GM18867 (cell line): ENCODE measurements around the gene FNDC3B.

Source experiments
- ATAC-seq: cut with Tn5 transposase; IDR thresholded peaks from one replicate; pipeline ENCODE4 v1.9.1; 2021; ENCODE audit warnings: mild to moderate bottlenecking, moderate library complexity; ENCODE audit not compliant: unreplicated experiment

The FNDC3B gene

DNA sequence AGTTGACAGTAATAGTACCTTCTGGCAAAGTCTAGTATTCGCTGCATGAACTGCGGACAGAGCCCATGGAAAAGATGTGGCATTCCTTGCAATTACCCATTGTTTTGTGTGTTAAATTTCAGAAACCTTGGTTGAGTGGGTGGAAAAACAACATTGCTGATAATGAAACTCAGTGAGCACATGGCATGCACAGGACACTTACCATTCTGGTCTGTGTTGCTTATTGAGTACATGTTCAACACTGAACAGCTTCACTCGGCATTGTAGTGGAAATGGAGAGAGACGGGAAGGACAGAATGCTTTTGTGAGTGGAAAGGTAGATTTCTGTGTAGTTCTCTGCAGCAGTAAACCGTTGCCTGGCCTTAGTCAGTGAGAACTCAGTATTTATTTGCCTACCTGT lies 165.3 kb downstream of the FNDC3B start:
- ATAC-seq, result no peak

DNA sequence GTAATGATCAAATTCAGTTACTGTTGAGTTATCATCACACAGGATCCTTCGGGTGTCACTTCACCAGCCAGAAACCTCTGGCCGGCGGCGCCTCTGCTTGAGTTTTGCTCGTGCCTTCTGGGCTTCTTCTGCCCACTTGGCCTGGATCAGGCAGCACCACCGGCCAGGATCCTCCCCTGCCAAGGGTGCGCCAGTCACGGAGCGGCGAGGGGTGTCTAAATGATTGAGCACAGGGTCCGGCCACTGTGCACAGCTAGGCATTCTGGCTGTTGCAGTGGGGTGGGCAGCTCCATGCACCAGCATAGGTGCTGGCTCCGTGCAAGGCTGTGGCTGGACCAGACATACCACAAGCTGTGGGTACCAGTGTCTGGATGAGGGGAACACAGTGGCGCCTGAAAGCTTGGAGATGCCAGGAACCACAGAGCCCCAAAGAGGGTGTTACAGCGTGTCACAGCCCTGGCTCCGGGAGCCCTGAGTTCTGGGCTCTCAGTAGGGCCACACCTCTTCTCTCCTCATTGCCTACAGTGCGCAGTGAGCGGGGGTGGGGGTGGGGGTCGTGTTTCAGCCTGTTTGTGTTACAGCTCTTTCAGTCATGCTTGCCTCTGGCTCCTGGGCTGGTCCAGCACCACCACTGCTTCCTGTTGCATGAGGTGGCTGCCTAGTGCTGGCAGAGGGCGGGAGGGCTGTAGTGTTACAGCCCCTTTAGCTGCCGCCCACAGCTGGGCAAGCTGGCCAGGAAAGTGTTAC lies 169.4 kb downstream of the FNDC3B start:
- no peak for ATAC-seq

DNA sequence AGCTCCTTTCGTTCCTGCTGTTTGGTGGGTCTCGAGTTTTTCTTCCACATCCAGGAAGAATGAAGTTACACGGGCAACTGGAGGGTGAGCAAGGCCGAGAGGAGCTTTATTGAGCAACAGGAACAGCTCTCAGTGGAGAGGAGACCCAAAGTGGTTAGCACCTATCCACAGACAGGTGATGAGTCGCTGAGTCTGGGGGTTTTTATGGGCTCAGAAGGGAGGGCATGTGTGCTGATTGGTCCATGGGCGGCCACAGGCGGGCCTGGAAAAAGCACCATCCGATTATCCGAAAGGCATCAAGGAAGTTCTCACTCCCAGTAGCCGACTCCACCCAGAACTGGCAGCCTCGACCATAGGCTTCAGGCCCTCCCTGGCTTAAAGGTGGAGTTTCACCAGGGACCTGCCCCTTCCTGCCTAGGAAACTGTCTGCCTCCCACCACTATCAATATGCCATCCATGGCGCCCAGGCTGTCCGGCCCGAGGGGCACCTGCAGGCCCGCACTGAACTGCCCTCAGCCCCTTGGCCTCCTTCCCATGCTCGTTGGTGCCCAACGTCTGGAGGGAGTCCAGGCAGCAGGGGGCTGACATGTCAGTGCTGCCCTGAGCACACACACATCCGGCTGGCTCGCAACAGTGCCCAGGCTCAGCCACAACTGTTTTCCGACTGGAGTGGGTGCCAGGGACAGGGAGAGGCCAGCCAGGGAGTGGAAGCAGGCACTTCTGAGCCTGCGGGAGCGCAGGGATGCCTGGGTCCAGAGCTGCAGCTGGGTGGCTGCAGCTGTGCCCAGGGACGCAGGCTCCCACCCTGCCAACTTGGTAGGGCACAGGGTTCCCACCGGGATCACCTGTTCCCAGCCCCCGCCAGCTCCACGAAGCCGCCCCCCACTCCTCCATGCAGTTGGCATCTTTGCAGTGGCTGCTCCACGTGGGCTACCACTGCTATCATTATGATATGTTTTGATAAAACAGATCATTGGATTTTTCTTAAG lies 170.2 kb downstream of the FNDC3B start:
- no peak for ATAC-seq

DNA sequence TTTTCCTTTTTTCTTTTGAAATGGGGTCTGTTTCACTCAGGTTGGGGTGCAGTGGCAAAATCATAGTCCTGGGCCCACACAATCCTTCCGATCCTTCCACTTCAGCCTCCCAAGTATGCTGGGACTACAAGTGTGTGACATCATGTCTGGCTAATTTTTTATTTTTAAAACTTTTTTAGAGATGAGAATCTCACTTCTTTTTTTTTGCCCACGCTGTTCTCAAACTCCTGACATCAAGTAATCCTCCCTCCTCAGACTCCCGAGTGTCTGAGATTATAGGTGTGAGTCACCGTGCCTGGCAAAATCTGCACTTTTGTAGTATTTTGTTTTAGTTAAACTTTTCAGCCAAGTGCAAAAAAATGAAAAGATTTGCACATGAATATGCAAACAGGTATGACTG lies 171.0 kb downstream of the FNDC3B start:
- no peak for ATAC-seq

DNA sequence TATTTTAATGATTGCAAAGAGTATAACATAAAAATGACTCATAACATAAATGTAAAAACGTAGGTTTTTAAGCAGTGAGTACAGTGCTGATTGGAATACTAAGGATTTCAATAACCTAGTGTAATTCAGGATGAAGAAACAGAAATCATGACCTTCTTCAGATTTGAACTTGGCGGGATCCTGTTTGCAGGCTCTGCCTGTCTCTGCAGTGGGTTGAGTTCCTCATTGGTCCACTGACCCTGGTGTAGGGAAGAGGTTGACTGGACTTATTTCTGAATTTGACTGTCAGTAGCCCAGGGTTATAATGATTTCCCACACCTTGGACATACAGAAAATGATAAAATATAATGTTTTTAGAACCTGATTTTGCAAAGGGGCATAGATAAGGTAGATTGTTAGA lies 171.7 kb downstream of the FNDC3B start:
- ATAC-seq, result no peak

DNA sequence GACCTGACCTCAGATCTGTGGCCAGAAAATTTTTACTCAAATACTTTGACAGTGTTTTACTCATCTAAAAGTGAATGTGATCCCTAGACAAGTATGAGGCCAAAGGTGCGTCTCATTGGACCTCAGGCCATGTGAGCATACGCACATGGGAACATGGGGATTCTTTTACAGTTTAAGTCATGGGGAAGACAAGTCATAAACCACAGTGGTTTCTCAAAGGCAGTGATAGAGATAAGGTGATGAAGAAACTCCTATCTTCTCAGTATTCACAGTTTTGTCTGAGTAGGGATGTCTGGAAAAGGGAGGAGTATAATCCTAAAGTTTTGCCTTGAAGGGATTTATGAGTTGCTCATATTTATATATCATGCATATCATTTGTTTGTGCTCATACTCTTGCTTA lies 173.8 kb downstream of the FNDC3B start:
- no peak for ATAC-seq

DNA sequence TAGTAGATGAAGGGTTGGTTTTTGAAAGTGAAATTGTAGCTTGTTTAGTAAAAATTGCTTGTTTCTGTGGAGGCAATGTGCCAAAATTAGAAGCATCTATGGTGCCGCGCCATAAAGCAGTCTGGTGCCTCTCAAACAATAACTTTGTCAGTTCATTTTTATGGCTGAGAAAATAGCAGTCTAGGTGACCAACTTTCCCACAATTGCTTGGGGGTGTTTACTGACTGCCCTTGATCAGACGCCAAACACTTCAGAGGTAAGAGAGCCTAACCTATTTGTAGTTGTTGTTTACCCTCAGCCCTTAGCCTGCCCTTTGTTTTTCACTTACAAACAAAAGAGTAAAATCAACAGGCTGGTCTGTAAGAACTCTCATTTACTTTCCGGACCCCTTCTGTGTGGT lies 174.5 kb downstream of the FNDC3B start:
- ATAC-seq, result no peak

DNA sequence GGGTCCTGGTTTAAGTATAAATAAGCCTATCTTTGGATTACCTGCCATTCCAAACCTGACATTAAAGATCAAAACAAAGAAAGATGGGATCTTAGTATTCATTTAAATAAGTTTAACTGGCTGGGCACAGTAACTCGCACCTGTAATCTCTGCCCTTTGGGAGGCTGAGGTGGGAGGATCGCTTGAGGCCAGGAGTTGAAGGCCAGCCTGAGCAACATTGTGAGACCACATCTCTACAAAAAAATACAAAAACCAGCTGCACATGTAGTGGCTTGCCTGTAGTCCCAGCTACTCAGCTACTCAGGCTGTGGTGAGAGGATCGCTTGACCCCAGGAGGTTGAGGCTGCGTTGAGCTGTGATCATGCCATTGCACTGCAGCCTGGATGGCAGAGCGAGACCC lies 176.9 kb downstream of the FNDC3B start:
- ATAC-seq, result no peak

DNA sequence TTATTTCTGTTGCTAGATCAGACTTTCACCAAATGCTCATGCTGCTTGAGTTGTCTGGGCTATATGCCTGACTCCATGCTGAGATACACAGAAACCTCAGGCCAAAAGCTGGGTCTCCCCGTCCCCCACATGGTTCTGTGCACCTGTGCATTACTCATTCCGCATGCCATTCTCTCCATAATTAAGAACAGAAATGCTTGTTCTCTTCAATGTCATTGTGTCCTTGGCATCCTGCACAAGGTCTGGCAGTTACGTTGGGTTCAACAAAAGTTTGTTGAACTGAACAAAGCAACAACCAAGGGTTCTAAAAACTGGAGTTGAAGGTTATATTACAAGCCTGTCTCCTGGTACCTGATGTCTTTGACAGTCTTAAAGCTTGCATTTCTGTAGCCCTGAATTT lies 177.5 kb downstream of the FNDC3B start:
- no peak for ATAC-seq

DNA sequence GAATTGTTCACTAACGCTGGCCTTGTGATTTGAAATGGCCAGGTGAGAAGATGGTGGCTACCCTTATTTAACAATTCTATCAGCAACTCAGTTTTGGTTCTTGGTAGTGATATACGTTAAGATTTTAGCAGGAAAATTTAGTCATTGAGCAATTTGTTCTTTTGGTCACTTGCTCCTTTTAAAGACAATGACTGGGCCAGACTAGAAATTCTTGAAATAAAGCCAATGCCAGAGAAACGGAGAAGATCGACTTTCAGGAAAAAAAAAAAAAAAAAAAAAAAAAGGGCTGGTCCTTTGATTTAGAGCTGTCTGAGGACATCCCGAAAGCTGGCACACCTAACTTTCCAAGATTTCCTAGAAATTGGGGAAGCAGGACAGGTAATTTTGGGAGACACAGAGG lies 178.5 kb downstream of the FNDC3B start:
- ATAC-seq, result no peak

DNA sequence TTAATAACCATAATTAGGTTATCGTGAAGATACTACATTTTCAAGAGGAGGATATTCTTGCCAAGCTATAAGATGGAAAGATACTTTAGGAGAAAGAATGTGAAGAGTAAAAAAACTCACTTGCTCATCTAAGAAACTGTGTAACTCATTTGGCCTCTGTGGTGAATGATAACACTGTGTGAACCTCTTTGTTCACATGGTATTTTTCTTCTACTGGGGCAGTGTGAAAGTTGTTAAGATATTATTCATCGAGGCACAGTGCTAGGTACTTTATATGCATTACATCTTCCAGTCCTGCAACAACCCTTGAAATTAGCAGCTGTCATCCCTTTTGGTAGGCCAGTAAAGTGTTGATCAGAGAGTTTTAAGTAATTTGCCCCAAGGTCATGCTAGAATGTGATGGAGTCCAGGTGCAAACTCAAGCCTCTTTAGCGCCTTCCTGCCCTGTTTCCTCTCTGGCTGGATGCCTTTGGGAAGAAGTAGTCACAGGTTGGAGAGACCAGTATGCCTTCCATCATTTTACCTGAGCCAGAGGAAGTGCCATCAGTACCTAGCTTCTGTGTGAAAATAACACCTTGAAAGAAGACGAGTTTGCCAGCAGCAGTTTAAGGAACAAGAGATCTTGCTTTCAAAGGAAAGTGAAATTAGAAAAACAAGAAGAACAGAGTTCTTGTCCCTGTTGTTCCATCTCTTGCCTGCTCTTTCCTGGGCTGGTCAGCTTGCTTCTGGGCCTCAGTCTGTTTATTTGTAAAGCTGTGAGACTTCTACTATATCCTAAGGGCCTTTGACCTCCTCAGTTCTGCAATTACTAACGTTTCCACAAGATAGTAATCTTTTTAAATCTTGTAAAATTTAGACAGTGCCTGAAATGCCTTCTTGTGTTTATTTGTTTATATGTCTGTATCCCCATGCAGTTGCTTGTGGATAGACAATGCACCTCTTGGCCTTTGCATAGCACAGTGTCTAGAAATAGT lies 179.3 kb downstream of the FNDC3B start:
- peak; percentile 48 for ATAC-seq

DNA sequence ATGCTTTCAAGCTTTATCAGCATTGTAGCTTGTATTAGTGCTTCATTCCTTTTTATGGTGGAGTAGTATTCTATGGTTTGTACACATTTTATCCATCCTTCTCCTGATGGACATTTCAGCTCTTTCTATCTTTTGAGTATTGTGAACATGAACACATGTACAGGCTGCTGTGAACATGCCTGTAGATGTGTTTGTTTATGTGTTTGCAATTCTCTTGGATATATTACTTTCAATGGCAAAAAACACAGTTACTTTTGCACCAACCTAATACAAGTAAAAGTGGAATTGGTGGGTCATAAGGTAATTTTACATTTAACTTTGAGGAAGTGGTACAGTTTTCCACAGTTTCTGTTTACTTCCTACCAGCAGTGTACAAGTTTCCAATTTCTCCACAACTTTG lies 180.4 kb downstream of the FNDC3B start:
- ATAC-seq, result no peak

DNA sequence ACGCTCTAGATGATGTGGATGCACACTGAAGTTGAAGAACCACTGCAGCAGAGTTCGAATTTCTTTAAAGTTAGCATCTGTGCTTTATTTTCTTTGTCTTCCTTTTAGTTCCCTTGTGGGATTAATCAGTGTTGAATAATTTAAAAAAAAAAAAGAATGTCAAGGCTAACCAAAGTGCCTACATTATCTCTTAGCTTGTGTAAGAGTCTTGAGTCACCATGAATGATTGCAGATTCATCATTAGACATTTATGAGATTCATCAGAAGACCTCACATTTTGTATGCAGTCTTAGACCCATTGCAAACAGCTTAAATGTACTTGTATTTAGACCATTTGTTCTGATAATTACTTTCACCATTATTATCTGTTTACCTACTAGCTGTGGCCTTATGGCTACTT lies 182.2 kb downstream of the FNDC3B start:
- no peak for ATAC-seq

DNA sequence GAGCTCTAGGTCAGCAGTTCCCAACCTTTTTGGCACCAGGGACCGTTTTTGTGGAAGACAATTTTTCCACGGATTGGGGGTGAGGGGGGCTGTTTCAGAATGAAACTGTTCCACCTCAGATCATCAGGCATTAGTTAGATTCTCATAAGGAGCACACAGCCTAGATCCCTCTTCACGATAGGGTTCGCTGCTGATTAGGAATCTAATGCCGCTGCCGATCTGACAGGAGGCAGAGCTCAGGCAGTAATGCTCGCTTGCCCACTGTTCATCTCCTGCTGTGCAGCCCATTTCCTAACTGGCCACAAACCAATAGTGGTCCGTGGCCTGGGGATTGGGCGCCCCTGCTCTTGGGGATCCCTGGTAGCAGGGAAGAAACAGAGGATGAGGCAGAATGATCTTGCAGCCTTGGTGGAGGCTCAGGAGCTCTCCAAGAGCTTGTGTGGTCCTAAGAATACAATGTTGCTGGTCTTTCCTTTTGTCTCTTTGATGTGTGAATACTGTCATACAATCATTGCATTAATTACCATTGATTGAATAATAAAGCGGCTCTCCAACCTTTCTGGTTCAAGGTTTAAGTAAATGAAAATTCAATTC lies 183.2 kb downstream of the FNDC3B start:
- ATAC-seq, result no peak

DNA sequence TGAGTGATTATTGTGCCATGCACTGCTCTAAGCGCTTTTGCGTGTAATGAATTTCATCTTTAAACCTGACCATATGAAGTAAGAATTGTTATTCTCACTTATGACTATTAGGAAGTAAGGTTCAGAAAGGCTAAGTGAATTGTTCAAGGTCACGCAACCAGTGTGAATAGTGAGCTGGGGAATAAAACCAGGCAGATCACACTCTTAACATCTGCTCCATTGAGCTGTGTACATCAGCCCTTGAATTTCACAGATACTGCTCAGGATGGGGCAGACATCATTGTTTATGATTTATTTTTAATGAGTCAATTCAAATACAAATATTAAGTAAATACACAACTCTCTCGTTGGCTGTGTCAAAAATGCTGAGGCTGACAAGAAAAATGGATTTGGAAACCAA lies 184.5 kb downstream of the FNDC3B start:
- no peak for ATAC-seq

DNA sequence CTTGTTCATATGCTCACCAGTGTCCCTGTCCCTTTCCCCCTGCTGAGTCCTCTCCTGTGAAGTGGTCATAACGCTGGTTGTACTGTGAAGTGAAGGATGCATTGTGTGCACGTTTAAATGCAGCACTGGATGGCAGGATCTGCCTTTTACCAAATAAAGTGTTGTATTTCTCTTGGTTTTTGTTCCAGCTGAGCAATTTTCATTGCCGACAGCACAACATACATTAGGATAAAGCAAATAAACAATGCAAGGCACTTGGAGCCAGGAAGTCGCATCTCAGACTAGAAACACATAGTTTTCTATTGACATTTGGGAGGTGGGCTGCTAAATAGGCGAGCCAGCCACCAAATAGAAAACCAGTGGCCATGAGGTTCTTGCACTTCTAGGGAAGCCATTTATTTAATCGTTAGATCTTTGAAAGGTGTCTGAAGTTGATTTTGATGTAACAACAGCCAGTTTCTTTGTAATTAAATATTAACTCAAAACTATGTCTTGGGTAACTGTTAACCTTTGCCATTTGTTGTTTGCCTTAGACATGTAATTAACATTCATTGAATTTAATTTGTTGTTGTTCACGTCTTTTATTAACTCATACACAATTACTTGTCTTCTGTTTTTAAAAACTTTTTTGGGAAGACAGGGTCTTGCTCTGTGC lies 185.3 kb downstream of the FNDC3B start:
- ATAC-seq, result no peak

DNA sequence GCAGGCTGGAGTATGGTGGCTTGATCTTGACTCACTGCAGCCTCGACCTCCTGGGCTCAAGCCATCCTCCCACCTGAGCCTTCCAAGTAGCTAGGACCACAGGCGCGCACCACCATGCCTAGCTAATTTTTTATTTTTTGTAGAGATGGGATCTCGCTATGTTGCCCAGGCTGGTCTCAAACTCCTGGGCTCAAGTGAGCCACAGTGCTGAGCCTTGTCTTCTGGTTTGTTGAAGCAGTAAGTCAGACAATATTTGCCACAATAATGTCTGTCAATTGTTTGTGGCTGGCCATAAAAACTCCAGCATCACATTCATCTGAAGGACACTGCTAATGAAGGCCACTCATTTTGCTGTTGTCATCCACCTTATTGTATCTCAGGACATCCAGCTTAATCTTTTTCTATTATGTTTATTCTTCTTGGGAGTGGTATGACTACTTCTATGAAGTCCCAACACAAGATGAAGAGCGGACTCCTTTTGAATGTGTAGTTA lies 185.9 kb downstream of the FNDC3B start:
- no peak for ATAC-seq

DNA sequence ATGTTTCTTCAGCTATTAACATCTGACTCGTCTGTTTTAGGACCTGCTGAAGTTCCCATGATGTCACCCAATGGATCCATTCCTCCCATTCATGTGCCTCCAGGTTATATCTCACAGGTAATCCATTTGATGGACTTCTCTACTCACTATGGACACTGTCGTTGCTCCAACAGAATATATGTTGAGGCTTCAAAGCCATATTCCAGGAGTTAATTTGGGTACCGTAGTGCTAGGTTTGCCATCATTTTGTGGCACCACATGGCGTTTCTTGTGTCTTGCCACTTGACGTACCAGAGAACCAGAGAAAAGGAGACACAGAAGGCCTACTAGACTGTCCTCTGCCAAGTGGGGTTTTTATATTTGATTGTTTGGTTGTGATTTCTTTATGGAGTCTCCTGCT lies 187.5 kb downstream of the FNDC3B start:
- ATAC-seq, result no peak

DNA sequence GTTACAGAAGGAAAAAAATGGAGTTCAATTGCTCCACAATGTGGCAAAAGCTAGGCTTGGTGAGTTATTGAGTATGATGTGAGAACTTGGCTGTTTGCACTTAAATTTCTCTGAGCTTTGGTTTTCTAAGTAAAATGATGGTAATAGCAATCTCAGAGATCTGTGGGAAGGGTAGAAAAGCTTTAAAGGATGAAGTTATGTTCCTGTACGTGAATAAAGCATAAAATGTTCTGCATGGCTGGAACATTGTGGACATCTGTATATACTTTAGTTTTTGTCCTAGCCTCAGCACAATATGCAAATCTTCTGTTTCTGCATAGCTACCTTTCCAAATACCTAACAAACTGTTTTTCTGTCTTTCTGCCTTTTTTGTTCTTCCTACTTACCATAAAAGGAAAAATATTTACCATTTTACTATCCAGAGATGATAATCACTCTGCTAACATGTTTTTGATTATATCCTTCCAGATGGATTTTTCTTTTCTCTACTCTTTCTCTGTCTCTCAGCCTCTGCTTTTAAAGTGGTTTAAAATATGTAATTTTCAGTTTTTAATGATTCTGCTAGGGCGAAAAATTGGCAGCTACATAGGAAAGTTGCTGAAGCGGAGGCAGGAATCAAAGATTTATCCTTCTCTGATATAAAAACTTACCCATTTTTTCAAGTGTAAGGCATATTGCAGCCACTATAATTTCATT lies 188.1 kb downstream of the FNDC3B start:
- ATAC-seq, result no peak
